C4-2B (cell line): ENCODE measurements around the gene FAM76B.

Source experiments
- H3K27ac ChIP-seq: fragments of 450-650 bp; 2 replicates; pipeline ENCODE4 v1.5.1; 2017
- CTCF ChIP-seq: fragments of 450-650 bp; conservative IDR thresholded peaks from 2 replicates; pipeline ENCODE4 v1.5.1; 2017; ENCODE audit warnings: mild to moderate bottlenecking
- ZFX ChIP-seq: fragments of 450-650 bp; IDR thresholded peaks from 2 replicates; pipeline ENCODE4 v1.6.1; 2017

The FAM76B gene

GRCh38 chr11:95789506-95790122, at the start of gene FAM76B:
FAM76B (minus strand) TSS chr11:95789782; CDS start chr11:95789478, 304 bp downstream.
- TF ChIP-seq ZFX (peak; percentile 56), CTCF (no peak)
- peak within 1 kb of the TSS; percentile 88 for H3K27ac ChIP-seq

GRCh38 chr11:95835768-95836488, 46.3 kb upstream of the FAM76B start:
- TF ChIP-seq CTCF (peak; percentile 95), ZFX (no peak)
- no peak overlapping the region for H3K27ac ChIP-seq

DNA sequence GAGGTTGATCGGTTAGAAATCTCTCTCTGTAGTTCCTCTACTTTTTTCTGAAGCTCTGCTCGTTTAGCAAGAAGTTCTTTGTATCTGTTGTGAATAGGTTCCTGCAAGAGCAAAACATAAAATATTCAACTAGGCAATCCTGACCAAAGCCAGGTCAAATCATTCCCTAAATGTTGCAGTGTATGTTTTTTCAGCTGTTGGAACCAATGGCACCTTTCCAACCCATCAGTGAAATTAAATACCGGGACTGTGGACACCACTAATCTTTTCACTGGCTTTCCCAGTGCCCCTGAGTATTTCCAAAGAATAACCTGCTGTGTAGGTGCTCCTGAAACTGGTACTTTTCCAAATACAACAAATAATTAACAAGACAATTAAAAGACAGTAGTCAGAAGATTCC, 45.8 kb upstream of the FAM76B start:
- H3K27ac ChIP-seq = no peak overlapping the region
- TF ChIP-seq CTCF = no peak
- TF ChIP-seq ZFX = no peak

GRCh38 chr11:95833378-95833777, 43.8 kb upstream of the FAM76B start:
- TF ChIP-seq ZFX = no peak
- TF ChIP-seq CTCF = no peak
- H3K27ac ChIP-seq = no peak overlapping the region

GRCh38 chr11:95832763-95833162, 43.2 kb upstream of the FAM76B start:
- no peak for TF ChIP-seq CTCF
- TF ChIP-seq ZFX = no peak
- no peak overlapping the region for H3K27ac ChIP-seq

GRCh38 chr11:95831198-95831883, 41.8 kb upstream of the FAM76B start:
- H3K27ac ChIP-seq = no peak overlapping the region
- TF ChIP-seq ZFX = no peak
- TF ChIP-seq CTCF = no peak

DNA sequence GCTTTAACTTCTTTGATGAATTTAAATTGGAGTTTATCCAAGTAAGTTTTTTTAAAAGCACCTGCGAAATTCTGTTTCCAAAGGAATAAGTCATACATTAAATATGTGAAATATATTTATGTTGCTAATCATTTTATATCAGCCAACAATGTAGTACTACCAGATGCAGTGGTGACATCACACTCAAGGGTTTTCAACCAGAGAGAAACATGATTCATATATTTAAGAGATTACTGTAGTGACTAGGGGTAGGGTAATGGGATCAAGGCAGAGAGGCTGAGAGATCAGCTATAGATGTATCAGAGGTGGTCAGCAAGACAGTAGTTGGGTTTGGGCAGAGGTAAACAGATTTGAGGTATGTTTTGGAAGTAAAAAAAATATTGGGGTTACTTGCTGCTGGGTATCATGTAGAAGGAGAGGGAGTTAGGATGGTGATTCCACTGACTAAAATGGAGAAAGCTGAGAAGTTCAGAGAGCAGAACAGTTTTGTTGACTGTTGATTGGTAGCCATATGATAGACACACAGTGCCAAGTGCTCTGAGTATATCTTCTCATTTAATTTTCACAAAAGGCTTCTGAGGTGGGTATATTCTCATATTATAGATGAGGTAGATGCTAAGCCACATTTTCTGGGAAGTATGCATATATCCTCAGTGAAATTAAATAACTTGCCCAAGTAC, 40.1 kb upstream of the FAM76B start:
- no peak overlapping the region for H3K27ac ChIP-seq
- TF ChIP-seq CTCF = no peak
- TF ChIP-seq ZFX = no peak
